Adrenal gland (tissue), 12 donors: ENCODE results near the gene UBE4B. TPM values are rescaled to one million over a fixed set of nuclear protein-coding genes. Genes with fewer than 3 reads are reported as not detected.

ENCODE experiments used
- DNase-seq, 7 donors: peaks; one replicate each; pipeline ENCODE4 v3.0.0-alpha.2; 2019 to 2020
- H3K27ac ChIP-seq, 5 donors: fragments of 200-600 bp; sonication (generic) in 4 of 5; 1 replicate in 3 of 5; 2 replicates in 2 of 5; pipeline versions ENCODE4 v1.5.1 to v1.8.0; 2016 to 2020; ENCODE audit warnings: mild to moderate bottlenecking in 1 of 5
- H3K27me3 ChIP-seq: fragments of 200-600 bp; 2 replicates; pipeline ENCODE4 v1.8.0; 2021
- H3K36me3 ChIP-seq, 2 donors: fragments of 200-600 bp; replicated peaks in 1 of 2; 1 replicate in 1 of 2; 2 replicates in 1 of 2; pipeline versions ENCODE4 v1.5.1 to v1.8.0; 2018 to 2022
- H3K4me1 ChIP-seq, 2 donors: fragments of 200-600 bp; replicated peaks in 1 of 2; 1 replicate in 1 of 2; 2 replicates in 1 of 2; pipeline versions ENCODE4 v1.5.1 to v1.8.0; 2018 to 2021
- H3K4me3 ChIP-seq, 4 donors: fragments of 200-600 bp; sonication (generic) in 3 of 4; one replicate each; pipeline ENCODE4 v1.5.1; 2016 to 2018
- H3K9me3 ChIP-seq, 3 donors: fragments of 200-600 bp; sonication (generic) in 1 of 3; replicated peaks in 1 of 3; 1 replicate in 2 of 3; 2 replicates in 1 of 3; pipeline versions ENCODE4 v1.5.1 to v1.8.0; 2016 to 2021
- POLR2A ChIP-seq, 2 donors: fragments of 450-650 bp; IDR thresholded peaks; one replicate each; pipeline ENCODE4 v1.6.1; 2017; ENCODE audit warnings: antibody characterized with exemption in 2 of 2, mild to moderate bottlenecking in 2 of 2, moderate library complexity in 1 of 2
- WGBS, 4 donors: extraction: QIAGEN DNeasy Blood & Tissue Kit in 2 of 4; methylation state at CpG; one replicate each; pipeline versions ENCODE4 v1.1.5 to v1.1.7; 2013 to 2017; 5-methylcytosine and 5-hydroxymethylcytosine counted together
- intact Hi-C, 2 donors: fragments of 100-400 bp; cut with DNase I; formaldehyde crosslinking; loops; one replicate each; pipeline versions ENCODE4 v1.14.1 to v1.15.0; 2022 to 2023
- polyA plus RNA-seq, 3 donors: library from polyadenylated mRNA; stranded (reverse); fragments of 200-250 nt in 2 of 3; fragments of 350-450 nt in 1 of 3; fragmentation: Illumina TruSeq in 1 of 3; extraction: RNeasy Lipid Tissue Mini Kit (QIAGEN cat#74804) in 1 of 3; gene quantifications; one replicate each; pipeline ENCODE4 v1.2.3, GENCODE V29; 2013 to 2014
- total RNA-seq, 9 donors: library from RNA; depleted of rRNA in 4 of 9; stranded (reverse); fragments of >200 nt in 4 of 9; fragments of 120-200 nt in 1 of 9; fragmentation: NEBNext Ultra II Directional in 1 of 9; extraction: Animal tissue kit (Norgen Biotek cat#: 25700) in 1 of 9; gene quantifications; one replicate each; pipeline versions ENCODE4 v1.1.0 to v1.2.4, GENCODE V29; 2013 to 2023
- TF ChIP-seq, protein P1 (sequence below), 6 experiments: fragments of 450-650 bp in 4 of 6; fragments of 200-600 bp in 2 of 6; sonication (generic) in 1 of 6; IDR thresholded peaks; 1 replicate in 5 of 6; 2 replicates in 1 of 6; pipeline versions ENCODE4 v1.5.1 to v1.8.0; 2016 to 2021; ENCODE audit warnings: antibody characterized with exemption in 6 of 6, mild to moderate bottlenecking in 2 of 6, moderate library complexity in 1 of 6
- donor health status: healthy with polysubstance abuse.
- donor health status: Bipolar disorder and iron deficiency.
- donor health status: DM: yes; HTN: yes; CAD: no.
- donor health status: DM: no; HTN: no; CAD: no.
- donor health status: DM: no; HTN: no; CAD: no.
- donor health status: DM: yes; HTN: yes; CAD: no.

The UBE4B gene
- total and polyA plus RNA-seq, 12 donors: 18.7 to 87.1 (median 57.8) TPM

GRCh38 chr1:10108134-10108663, 75.4 kb downstream of the UBE4B start:
- peak overlapping the region in 1 of 5 donors; percentile 56 for H3K27ac ChIP-seq
- TF ChIP-seq, protein P1, sequence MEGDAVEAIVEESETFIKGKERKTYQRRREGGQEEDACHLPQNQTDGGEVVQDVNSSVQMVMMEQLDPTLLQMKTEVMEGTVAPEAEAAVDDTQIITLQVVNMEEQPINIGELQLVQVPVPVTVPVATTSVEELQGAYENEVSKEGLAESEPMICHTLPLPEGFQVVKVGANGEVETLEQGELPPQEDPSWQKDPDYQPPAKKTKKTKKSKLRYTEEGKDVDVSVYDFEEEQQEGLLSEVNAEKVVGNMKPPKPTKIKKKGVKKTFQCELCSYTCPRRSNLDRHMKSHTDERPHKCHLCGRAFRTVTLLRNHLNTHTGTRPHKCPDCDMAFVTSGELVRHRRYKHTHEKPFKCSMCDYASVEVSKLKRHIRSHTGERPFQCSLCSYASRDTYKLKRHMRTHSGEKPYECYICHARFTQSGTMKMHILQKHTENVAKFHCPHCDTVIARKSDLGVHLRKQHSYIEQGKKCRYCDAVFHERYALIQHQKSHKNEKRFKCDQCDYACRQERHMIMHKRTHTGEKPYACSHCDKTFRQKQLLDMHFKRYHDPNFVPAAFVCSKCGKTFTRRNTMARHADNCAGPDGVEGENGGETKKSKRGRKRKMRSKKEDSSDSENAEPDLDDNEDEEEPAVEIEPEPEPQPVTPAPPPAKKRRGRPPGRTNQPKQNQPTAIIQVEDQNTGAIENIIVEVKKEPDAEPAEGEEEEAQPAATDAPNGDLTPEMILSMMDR (IDR thresholded peaks at IDR 0.05): no peak
- TF ChIP-seq POLR2A (IDR thresholded peaks at IDR 0.05): no peak
- 69 to 79% (median 71%) methylated on average over 7 to 8 of the region's 8 CpGs for WGBS, 4 donors
- DNase-seq: no peak
- H3K36me3 ChIP-seq: peaks cover 0 to 59% of the 10 kb centered on the region in 2 donors
- intact Hi-C loops: no loop called here
- peaks cover 0 to 13% of the 10 kb centered on the region in 2 donors for H3K4me1 ChIP-seq
- H3K4me3 ChIP-seq: no peak overlapping the region
- H3K27me3 ChIP-seq: no peaks in the 10 kb centered on the region
- no peaks in the 10 kb centered on the region for H3K9me3 ChIP-seq

- Histone ChIP-seq H3K36me3 (peaks cover 0 to 55% of the 10 kb centered on the region in 2 donors), H3K4me1 (peaks cover 0 to 13% of the 10 kb centered on the region in 2 donors), H3K9me3 (no peaks in the 10 kb centered on the region), H3K27me3 (no peaks in the 10 kb centered on the region), H3K27ac (peak overlapping the region in 2 of 5 donors; percentile 10 to 12), H3K4me3 (no peak overlapping the region)
- no peak for DNase-seq
- intact Hi-C loops: no loop called here
- TF ChIP-seq, protein P1 (IDR thresholded peaks at IDR 0.05): no peak
- no peak for TF ChIP-seq POLR2A (IDR thresholded peaks at IDR 0.05)
- WGBS, 4 donors: 87 to 91% (median 88%) methylated on average over 11 of the region's 11 CpGs
These were observed 76.4 kb downstream of the UBE4B start for GRCh38 chr1:10108948-10109708.

DNA sequence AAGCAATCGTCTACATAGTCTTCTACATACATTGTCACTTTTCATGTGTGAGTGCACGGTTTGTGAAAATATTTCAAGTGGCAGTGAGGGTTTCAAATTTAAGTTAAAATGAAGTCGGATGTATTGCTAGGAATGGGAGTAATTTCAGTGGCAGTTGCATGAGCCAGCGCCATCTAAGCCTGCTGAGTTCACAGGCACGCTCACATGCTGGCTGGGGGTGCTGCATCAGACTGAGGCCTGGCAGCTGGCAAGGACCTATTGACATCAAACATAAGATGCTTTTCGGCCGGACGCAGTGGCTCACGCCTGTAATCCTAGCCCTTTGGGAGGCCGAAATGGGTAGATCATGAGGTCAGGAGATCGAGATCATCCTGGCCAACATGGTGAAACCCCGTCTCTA, 80.7 kb downstream of the UBE4B start:
- no peaks in the 10 kb centered on the region for H3K27me3 ChIP-seq
- 87 to 97% (median 94%) methylated on average over 12 of the region's 12 CpGs for WGBS, 4 donors
- no peak for DNase-seq
- H3K36me3 ChIP-seq: peaks cover 0 to 20% of the 10 kb centered on the region in 2 donors
- H3K4me1 ChIP-seq: peaks cover 0 to 4% of the 10 kb centered on the region in 2 donors
- TF ChIP-seq POLR2A (IDR thresholded peaks at IDR 0.05): no peak
- TF ChIP-seq, protein P1 (IDR thresholded peaks at IDR 0.05): no peak
- H3K27ac ChIP-seq: no peak overlapping the region
- no peak overlapping the region for H3K4me3 ChIP-seq
- H3K9me3 ChIP-seq: no peaks in the 10 kb centered on the region
- intact Hi-C loops: no loop called here

DNA sequence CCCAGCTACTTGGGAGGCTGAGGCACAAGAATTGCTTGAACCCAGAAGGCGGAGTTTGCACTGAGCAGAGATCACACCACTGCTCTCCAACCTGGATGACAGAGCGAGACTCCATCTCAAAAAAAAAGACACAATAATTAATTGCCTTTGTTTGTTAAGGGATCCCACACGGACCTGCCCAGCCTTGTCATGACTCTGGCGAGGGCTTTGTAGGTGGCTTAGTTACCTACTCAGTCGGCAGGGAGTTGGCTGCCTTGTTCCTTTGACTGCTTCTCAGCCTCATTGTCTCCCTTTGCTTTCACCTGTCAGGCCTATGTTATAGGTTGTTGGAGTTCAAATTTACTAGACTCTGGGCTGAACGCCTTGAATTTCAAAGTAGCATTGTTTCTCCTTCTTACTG, 82.0 kb downstream of the UBE4B start:
- H3K9me3 ChIP-seq: no peaks in the 10 kb centered on the region
- WGBS, 4 donors: 93 to 98% (median 94%) methylated on average over 6 of the region's 6 CpGs
- no peak overlapping the region for H3K27ac ChIP-seq
- H3K4me1 ChIP-seq: no peaks in the 10 kb centered on the region
- intact Hi-C loops: no loop called here
- TF ChIP-seq, protein P1 (IDR thresholded peaks at IDR 0.05): no peak
- TF ChIP-seq POLR2A (IDR thresholded peaks at IDR 0.05): no peak
- no peak for DNase-seq
- no peaks in the 10 kb centered on the region for H3K27me3 ChIP-seq
- no peak overlapping the region for H3K4me3 ChIP-seq
- H3K36me3 ChIP-seq: peaks cover 0 to 20% of the 10 kb centered on the region in 2 donors
